GM20000 (cell line): Measurements from ENCODE around the gene C2orf42.
A peak's percentile ranks its signal among the peaks of the same experiment; 100 is the strongest.
"Not testable (repeated sequence)": the region's sequence is repeated elsewhere in the genome, so short reads cannot be mapped to it uniquely, and the experiment has no call there.

Experiments used
- DNase-seq: peaks from one replicate; pipeline ENCODE4 v3.0.0; 2012; ENCODE audit warnings: low spot score
- CTCF ChIP-seq: IDR thresholded peaks from 2 replicates; pipeline ENCODE4 v1.5.1; 2012; ENCODE audit warnings: mild to moderate bottlenecking, control low read depth; ENCODE audit errors: extremely low read depth, missing control alignments

The C2orf42 gene

GRCh38 chr2:70199320-70199864, 8.6 kb upstream of the C2orf42 start:
- DNase-seq: no peak

GRCh38 chr2:70192516-70192915, 1.7 kb upstream of the C2orf42 start:
- no peak for DNase-seq
- TF ChIP-seq CTCF: no peak

More at GRCh38 chr2:70199320-70199864, 8.6 kb upstream of the C2orf42 start:
- no peak for TF ChIP-seq CTCF

GRCh38 chr2:70191244-70191735, 471 bp upstream of the C2orf42 start:
- TF ChIP-seq CTCF: no peak
- no peak for DNase-seq

- no peak for DNase-seq
Observed at GRCh38 chr2:70188460-70188859, 2.4 kb downstream of the C2orf42 start.

GRCh38 chr2:70187170-70187569, 3.6 kb downstream of the C2orf42 start:
- DNase-seq: not testable (repeated sequence)

More at GRCh38 chr2:70188460-70188859, 2.4 kb downstream of the C2orf42 start:
- no peak for TF ChIP-seq CTCF

- TF ChIP-seq CTCF: no peak
- no peak for DNase-seq
Observed at GRCh38 chr2:70182689-70183088, 8.1 kb downstream of the C2orf42 start.

- peak; percentile 44 for DNase-seq
- TF ChIP-seq CTCF: no peak
Observed at GRCh38 chr2:70181363-70181956, 9.4 kb downstream of the C2orf42 start.

GRCh38 chr2:70173520-70173919, 17.3 kb downstream of the C2orf42 start:
- no peak for DNase-seq
- TF ChIP-seq CTCF: no peak

GRCh38 chr2:70169654-70170245, 21.1 kb downstream of the C2orf42 start:
- not testable (repeated sequence) for DNase-seq
